GM21786 (cell line): ENCODE measurements around the gene TTLL10.
"Not testable (repeated sequence)": the region's sequence is repeated elsewhere in the genome, so short reads cannot be mapped to it uniquely, and the experiment has no call there.

ENCODE experiments used
- ATAC-seq: cut with Tn5 transposase; IDR thresholded peaks from one replicate; pipeline ENCODE4 v1.9.1; 2021; ENCODE audit not compliant: unreplicated experiment

TTLL10 gene

DNA sequence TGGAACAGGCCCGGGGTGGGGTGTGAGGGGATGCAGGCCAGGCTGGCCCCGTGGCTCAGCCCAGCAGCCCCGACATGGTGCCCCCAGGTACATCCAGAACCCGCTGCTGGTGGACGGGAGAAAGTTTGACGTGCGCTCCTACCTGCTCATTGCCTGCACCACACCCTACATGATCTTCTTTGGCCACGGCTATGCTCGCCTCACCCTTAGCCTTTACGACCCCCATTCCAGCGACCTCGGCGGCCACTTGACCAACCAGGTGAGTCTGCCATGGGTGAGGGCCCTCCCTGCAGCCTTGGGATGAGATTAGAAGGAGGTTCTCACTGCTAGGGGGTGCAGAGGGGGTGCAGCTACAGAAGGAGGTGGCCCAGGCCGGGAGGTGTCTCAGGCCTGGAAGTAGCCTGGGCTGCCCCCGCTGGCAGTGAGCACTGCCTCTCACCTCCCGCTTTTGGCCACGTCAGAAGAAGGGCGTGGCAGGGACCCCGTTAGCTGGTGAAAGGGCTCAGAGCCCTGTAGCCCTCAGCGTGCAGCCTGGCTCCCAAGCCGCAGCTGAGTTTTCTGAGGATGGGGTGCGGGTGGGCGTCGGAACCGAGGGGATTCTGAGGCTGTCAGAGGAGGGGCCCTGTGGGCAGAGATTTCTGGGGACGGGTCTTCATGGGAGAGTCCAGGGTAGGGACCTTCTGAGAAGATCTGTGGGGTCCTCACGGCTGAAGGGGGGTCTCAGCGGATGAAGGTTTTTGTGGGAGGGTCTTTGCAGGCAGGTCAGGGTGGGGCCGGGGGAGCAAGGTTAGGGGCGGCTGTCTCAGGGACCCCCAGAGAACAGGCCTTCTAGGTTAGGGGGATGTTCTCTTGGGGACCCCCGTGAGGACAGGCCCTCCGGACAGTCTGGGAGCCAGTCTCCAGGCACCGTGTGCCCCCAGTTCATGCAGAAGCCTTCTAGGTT is 10.4 kb downstream of the TTLL10 start:
- no peak for ATAC-seq

DNA sequence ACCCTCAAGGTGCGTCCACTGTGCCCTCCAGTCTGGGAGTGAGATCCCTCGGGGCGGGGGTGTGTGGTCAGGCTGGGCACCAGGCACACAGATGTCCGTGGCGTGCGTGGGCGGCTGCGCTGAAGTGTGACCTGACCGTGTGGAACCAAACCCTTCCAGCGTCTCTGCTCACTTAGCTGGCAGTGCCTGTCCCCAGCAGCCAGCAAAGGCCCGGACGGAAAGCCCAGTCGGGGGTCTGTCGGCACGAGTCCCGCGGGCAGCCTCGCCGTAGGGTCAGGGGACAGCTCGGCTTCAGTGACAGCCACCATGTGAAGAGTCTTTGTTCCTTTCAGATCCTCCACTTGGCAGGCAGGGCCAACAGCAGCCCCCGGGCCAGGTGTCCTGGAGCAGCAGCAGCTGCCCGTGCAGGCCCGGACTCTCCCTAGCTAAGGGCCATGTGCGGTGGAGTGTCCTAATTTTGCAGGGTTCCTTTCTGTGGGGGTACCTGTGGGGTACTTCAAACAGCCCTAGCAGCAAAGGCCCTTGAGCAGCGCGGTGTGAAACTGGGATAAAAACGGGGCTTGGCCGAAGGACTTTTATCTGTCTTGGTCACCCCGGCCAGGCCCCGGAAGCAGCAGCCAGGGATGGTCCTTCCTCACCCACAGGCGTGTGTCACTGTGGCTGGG is 11.6 kb downstream of the TTLL10 start:
- ATAC-seq: no peak

DNA sequence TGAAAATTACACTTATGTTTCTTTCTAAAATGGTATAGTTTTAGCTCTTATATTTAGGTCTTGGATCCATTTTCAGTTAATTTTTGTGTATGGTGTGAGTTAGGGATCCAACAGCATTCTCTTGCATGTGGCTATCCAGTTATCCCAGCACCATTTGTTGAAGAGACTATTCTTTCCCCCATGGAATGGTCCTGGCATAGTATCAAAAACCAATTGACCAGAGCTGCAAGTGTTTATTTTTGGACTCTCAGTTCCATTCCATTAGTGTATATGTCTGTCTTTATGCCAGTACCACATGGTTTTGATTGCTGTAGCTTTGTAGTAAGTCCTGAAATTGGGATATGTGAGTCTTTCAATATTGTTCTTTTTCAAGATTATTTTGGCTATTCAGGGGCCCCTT is 14.3 kb downstream of the TTLL10 start:
- no peak for ATAC-seq

GRCh38 chr1:1189111-1189510 is 15.4 kb downstream of the TTLL10 start:
- no peak for ATAC-seq

DNA sequence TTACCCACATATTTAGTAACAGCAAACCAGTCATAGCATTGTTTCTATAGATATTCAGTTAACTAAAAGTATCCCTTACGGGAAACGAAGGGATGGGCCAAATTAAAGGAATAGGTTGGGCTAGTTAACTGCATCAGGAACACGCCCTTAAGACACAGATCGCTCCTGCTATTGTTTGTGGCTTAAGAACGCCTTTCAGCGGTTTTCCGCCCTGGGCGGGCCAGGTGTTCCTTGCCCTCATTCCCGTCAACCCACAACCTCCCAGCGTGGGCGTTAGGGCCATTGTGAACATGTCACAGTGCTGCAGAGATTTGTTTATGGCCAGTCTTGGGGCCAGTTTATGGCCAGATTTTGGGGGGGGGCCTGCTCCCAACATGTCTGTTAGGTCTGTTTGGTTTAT is 18.1 kb downstream of the TTLL10 start:
- no peak for ATAC-seq

DNA sequence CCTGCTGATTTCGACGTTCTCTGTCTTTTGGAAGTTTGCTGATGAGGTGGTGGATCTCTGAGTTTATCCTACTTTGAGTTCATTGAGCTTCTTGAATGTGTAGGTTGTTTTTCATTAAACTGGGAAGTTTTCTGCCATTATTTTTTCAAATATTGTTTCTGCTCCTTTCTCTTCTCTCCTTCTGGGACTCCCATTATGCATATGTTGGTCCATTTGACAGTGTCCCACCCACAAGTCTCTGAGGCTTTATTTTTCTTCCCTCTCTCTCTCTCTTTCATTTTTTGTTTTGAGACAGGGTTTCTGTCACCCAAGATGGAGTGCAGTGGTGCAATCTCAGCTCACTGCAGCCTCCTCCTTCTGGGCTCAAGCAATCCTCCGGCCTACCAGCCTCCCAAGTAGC is 21.0 kb downstream of the TTLL10 start:
- ATAC-seq: no peak

- ATAC-seq: not testable (repeated sequence)
Measured at GRCh38 chr1:1195726-1196125, 22.0 kb downstream of the TTLL10 start.

- ATAC-seq: no peak
Measured at GRCh38 chr1:1196431-1197187, 22.9 kb downstream of the TTLL10 start.

- ATAC-seq: no peak
Measured at GRCh38 chr1:1197188-1197500, 23.5 kb downstream of the TTLL10 start.

- no peak for ATAC-seq
Measured at GRCh38 chr1:1197551-1198422, 24.1 kb downstream of the TTLL10 start.

GRCh38 chr1:1198423-1199140 is 24.9 kb downstream of the TTLL10 start:
- ATAC-seq: no peak

DNA sequence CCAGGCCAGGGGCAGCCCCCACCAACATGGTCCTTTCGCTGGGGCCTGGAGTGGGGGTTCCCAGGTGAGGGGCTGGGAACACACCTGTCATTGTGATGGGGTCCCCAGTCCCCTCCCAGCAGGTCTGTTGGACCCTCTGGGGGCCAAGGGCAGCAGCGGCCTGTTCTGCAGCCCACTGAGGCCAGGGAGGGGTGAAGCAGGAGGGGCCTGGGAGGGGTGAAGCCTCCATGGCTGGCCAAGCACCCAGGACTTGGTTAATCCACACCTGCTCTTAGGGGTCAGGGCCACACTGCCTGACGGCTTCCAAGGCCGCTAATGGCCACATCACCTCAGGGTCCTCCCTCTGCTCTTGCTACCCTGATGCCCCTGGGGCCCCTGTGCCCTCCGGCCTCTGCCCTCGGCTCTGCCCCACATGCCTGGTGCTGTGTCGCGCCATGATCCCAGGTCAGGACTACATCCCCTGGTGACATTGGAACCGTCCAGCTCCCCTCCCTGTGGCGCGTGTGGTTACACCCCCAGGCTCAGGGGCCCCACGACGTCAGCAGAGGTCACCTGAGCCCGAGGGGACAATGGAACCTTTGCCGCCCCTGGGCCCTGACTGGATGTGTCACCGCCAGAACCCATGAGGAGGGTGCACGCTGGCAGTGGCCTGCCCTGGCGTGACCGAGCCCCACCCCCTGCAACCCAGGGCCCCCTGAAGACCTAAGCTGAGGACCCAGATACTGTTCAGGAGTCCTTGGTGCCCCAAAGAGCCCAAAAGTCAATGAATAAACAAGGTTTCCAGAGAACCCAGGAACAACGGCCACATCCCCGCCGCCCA is 25.7 kb downstream of the TTLL10 start:
- no peak for ATAC-seq

DNA sequence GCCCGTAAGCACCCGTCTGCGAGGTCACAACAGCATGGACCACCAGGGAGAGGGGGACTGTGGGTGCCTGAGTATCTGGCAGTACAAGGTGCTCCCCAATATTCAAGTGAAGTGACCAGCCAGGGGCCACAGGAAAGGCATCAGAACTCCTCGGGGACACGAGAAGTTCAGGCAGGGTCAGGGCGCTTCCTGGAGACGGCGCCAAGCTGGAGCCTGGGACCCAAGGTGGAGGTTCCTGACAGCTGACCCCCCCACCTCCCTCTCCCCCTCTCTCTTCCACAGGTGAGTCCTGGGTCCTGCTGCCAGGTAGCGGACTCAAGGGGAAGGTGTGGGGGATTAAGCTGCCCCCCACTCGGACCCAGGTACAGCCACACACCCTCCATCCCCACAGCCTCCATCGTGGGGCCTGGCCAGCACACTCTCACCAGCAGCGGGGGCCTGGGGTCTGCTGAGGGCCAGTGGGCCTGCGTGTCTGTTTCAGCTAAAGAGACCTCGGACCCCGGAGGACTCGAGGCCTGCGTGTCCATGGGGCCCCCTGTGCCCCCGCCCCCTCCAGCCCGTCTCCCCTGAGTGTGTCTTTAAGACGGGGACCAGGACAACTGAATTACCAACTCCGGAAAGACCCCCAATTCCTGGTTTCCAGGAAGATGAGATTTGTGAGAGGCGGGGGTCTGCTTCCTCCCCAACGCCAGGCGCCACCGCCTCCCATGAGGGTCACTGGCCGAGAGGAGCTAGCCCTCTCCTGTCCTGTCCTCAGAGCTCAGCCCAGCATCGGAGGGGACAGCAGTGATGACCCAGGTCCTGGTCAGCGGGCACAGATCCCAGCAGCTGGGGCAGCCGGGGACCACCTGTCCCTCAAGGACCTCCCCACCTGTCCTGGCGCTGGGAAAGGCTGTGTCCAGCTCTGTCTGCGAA is 26.5 kb downstream of the TTLL10 start:
- ATAC-seq: no peak

- no peak for ATAC-seq
Measured at GRCh38 chr1:1200876-1201810, 27.5 kb downstream of the TTLL10 start.

GRCh38 chr1:1202831-1203560 is 29.3 kb downstream of the TTLL10 start:
- no peak for ATAC-seq
